Measurements from ENCODE around the gene PPARD. TPM values are rescaled to one million over a fixed set of nuclear protein-coding genes. Genes with fewer than 3 reads are reported as not detected.

PPARD gene
- total RNA-seq, 2 donors from 2014 or later = 21.2 to 24.1 TPM

GRCh38 chr6:35441642-35442041 is 99.3 kb downstream of the PPARD start:
- Histone ChIP-seq H3K27ac (no peak overlapping the region), H3K9me3 (no peaks in the 10 kb centered on the region), H3K27me3 (replicated peaks; ENCODE audit: insufficient read depth) (no peaks in the 10 kb centered on the region), H3K4me1 (replicated peaks) (no peaks in the 10 kb centered on the region), H3K4me3 (no peak overlapping the region), H3K36me3 (no peaks in the 10 kb centered on the region)
- intact Hi-C loops (cut with DNase I) = no loop called here
- no peak for DNase-seq (ENCODE audit: low spot score)
- WGBS = 95% methylated on average over 4 of the region's 4 CpGs
- TF ChIP-seq CTCF (IDR thresholded peaks at IDR 0.05) (no peak), POLR2A (IDR thresholded peaks at IDR 0.05) (no peak)

GRCh38 chr6:35442693-35443092 is 100.3 kb downstream of the PPARD start:
- Histone ChIP-seq H3K4me1 (replicated peaks) (no peaks in the 10 kb centered on the region), H3K27me3 (replicated peaks; ENCODE audit: insufficient read depth) (no peaks in the 10 kb centered on the region), H3K36me3 (no peaks in the 10 kb centered on the region), H3K9me3 (no peaks in the 10 kb centered on the region), H3K4me3 (no peak overlapping the region), H3K27ac (no peak overlapping the region)
- no peak for DNase-seq (ENCODE audit: low spot score)
- intact Hi-C loops (cut with DNase I) = no loop called here
- TF ChIP-seq POLR2A (IDR thresholded peaks at IDR 0.05) (no peak), POLR2AphosphoS5 (IDR thresholded peaks at IDR 0.05) (no peak), CTCF (IDR thresholded peaks at IDR 0.05) (no peak)
- 77% methylated on average over 5 of the region's 5 CpGs for WGBS

- Histone ChIP-seq H3K4me3 (no peak overlapping the region), H3K27ac (no peak overlapping the region), H3K27me3 (replicated peaks; ENCODE audit: insufficient read depth) (no peaks in the 10 kb centered on the region), H3K36me3 (no peaks in the 10 kb centered on the region), H3K9me3 (no peaks in the 10 kb centered on the region), H3K4me1 (replicated peaks) (no peaks in the 10 kb centered on the region)
- TF ChIP-seq CTCF (IDR thresholded peaks at IDR 0.05) (no peak), POLR2AphosphoS5 (IDR thresholded peaks at IDR 0.05) (no peak), POLR2A (IDR thresholded peaks at IDR 0.05) (no peak)
- DNase-seq (ENCODE audit: low spot score) = no peak
- WGBS = 60% methylated on average over 8 of the region's 9 CpGs
- intact Hi-C loops (cut with DNase I) = no loop called here
These were observed 101.1 kb downstream of the PPARD start for GRCh38 chr6:35443341-35444030.

GRCh38 chr6:35445691-35446090 is 103.3 kb downstream of the PPARD start:
- H3K9me3 ChIP-seq = no peaks in the 10 kb centered on the region
- H3K27ac ChIP-seq = no peak overlapping the region
- no peaks in the 10 kb centered on the region for H3K36me3 ChIP-seq
- H3K4me1 ChIP-seq (replicated peaks) = no peaks in the 10 kb centered on the region
- no peak for DNase-seq (ENCODE audit: low spot score)
- no peak overlapping the region for H3K4me3 ChIP-seq
- TF ChIP-seq POLR2AphosphoS5 (IDR thresholded peaks at IDR 0.05) (no peak), POLR2A (IDR thresholded peaks at IDR 0.05) (no peak), CTCF (IDR thresholded peaks at IDR 0.05) (no peak)
- H3K27me3 ChIP-seq (replicated peaks; ENCODE audit: insufficient read depth) = no peaks in the 10 kb centered on the region
- intact Hi-C loops (cut with DNase I) = loop anchor here (5.0 kb wide), 1 partner anchor 33 kb away; no protein-coding TSS in a partner anchor
- WGBS = 95% methylated on average over 7 of the region's 7 CpGs

- TF ChIP-seq POLR2A (IDR thresholded peaks at IDR 0.05) = no peak
- no peak for TF ChIP-seq POLR2AphosphoS5 (IDR thresholded peaks at IDR 0.05)
- TF ChIP-seq CTCF (IDR thresholded peaks at IDR 0.05) = no peak
- Histone ChIP-seq H3K9me3 (no peaks in the 10 kb centered on the region), H3K4me3 (no peak overlapping the region), H3K36me3 (no peaks in the 10 kb centered on the region), H3K4me1 (replicated peaks) (no peaks in the 10 kb centered on the region), H3K27me3 (replicated peaks; ENCODE audit: insufficient read depth) (no peaks in the 10 kb centered on the region), H3K27ac (no peak overlapping the region)
- intact Hi-C loops (cut with DNase I) = loop anchor here (5.0 kb wide), 1 partner anchor 36 kb away; no protein-coding TSS in a partner anchor
- WGBS = 38% methylated on average over 7 of the region's 7 CpGs
- peak; percentile 46 for DNase-seq (ENCODE audit: low spot score)
These were observed 105.8 kb downstream of the PPARD start for GRCh38 chr6:35448191-35448590.
